Left ventricle myocardium inferior (tissue), 1 donor: Measurements from ENCODE around the gene CNGA3. TPM values are rescaled to one million over a fixed set of nuclear protein-coding genes. Genes with fewer than 3 reads are reported as not detected.

ENCODE experiments used
- DNase-seq: peaks from one replicate; pipeline ENCODE4 v3.0.0-alpha.2; 2020
- H3K27ac ChIP-seq: fragments of 200-600 bp; replicated peaks from 2 replicates; pipeline ENCODE4 v1.8.0; 2021
- H3K27me3 ChIP-seq: fragments of 200-600 bp; 2 replicates; pipeline ENCODE4 v1.8.0; 2021; ENCODE audit warnings: low read depth
- H3K36me3 ChIP-seq: fragments of 200-600 bp; 2 replicates; pipeline ENCODE4 v1.8.0; 2021
- H3K4me1 ChIP-seq: fragments of 200-600 bp; 2 replicates; pipeline ENCODE4 v1.8.0; 2021
- H3K4me3 ChIP-seq: fragments of 200-600 bp; 2 replicates; pipeline ENCODE4 v1.8.0; 2021; ENCODE audit warnings: mild to moderate bottlenecking, moderate library complexity
- H3K9me3 ChIP-seq: fragments of 200-600 bp; replicated peaks from 2 replicates; pipeline ENCODE4 v1.8.0; 2021
- intact Hi-C: fragments of 100-400 bp; cut with micrococcal nuclease; formaldehyde crosslinking; loops from one replicate; pipeline ENCODE4 v1.11.0; 2022
- total RNA-seq: library from RNA; stranded (reverse); fragmentation: NEBNext Ultra II Directional; extraction: Animal tissue kit (Norgen Biotek cat#: 25700); gene quantifications from one replicate; pipeline ENCODE4 v1.2.1, GENCODE V29; 2021
- TF ChIP-seq, protein P1 (sequence below): fragments of 200-600 bp; IDR thresholded peaks from 2 replicates; pipeline ENCODE4 v1.8.0; 2021; ENCODE audit warnings: antibody characterized with exemption, mild to moderate bottlenecking, borderline replicate concordance
- donor health status: DM: no; HTN: yes; CAD: no; lungs with severe emphysema.

CNGA3 gene
- total RNA-seq, 1 donor from 2014 or later, result not detected

GRCh38 chr2:98357849-98358248 is 11.6 kb downstream of the CNGA3 start:
- intact Hi-C loops, result no loop called here
- Histone ChIP-seq H3K27me3 (peaks cover 31% of the 10 kb centered on the region), H3K27ac (no peak overlapping the region), H3K4me1 (no peaks in the 10 kb centered on the region), H3K9me3 (peaks cover 7% of the 10 kb centered on the region), H3K36me3 (no peaks in the 10 kb centered on the region), H3K4me3 (no peak overlapping the region)
- no peak for DNase-seq
- TF ChIP-seq, protein P1, sequence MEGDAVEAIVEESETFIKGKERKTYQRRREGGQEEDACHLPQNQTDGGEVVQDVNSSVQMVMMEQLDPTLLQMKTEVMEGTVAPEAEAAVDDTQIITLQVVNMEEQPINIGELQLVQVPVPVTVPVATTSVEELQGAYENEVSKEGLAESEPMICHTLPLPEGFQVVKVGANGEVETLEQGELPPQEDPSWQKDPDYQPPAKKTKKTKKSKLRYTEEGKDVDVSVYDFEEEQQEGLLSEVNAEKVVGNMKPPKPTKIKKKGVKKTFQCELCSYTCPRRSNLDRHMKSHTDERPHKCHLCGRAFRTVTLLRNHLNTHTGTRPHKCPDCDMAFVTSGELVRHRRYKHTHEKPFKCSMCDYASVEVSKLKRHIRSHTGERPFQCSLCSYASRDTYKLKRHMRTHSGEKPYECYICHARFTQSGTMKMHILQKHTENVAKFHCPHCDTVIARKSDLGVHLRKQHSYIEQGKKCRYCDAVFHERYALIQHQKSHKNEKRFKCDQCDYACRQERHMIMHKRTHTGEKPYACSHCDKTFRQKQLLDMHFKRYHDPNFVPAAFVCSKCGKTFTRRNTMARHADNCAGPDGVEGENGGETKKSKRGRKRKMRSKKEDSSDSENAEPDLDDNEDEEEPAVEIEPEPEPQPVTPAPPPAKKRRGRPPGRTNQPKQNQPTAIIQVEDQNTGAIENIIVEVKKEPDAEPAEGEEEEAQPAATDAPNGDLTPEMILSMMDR, result no peak

GRCh38 chr2:98359986-98360385 is 13.7 kb downstream of the CNGA3 start:
- H3K27ac ChIP-seq, result no peak overlapping the region
- H3K27me3 ChIP-seq, result peaks cover 17% of the 10 kb centered on the region
- H3K4me1 ChIP-seq, result no peaks in the 10 kb centered on the region
- DNase-seq, result no peak
- intact Hi-C loops, result no loop called here
- TF ChIP-seq, protein P1, result no peak
- H3K9me3 ChIP-seq, result peaks cover 5% of the 10 kb centered on the region
- no peak overlapping the region for H3K4me3 ChIP-seq
- H3K36me3 ChIP-seq, result no peaks in the 10 kb centered on the region

- Histone ChIP-seq H3K27ac (no peak overlapping the region), H3K9me3 (peaks cover 18% of the 10 kb centered on the region), H3K4me3 (no peak overlapping the region), H3K36me3 (no peaks in the 10 kb centered on the region), H3K4me1 (no peaks in the 10 kb centered on the region), H3K27me3 (peaks cover 25% of the 10 kb centered on the region)
- TF ChIP-seq, protein P1, result no peak
- DNase-seq, result no peak
- intact Hi-C loops, result no loop called here
These were observed 21.5 kb downstream of the CNGA3 start for GRCh38 chr2:98367721-98368120.

- H3K9me3 ChIP-seq, result peaks cover 13% of the 10 kb centered on the region
- DNase-seq, result no peak
- peaks cover 35% of the 10 kb centered on the region for H3K27me3 ChIP-seq
- TF ChIP-seq, protein P1, result no peak
- no peak overlapping the region for H3K27ac ChIP-seq
- H3K4me1 ChIP-seq, result no peaks in the 10 kb centered on the region
- intact Hi-C loops, result no loop called here
- H3K4me3 ChIP-seq, result no peak overlapping the region
- no peaks in the 10 kb centered on the region for H3K36me3 ChIP-seq
These were observed 23.5 kb downstream of the CNGA3 start for GRCh38 chr2:98369710-98370239.

GRCh38 chr2:98372121-98372520 is 25.9 kb downstream of the CNGA3 start:
- Histone ChIP-seq H3K27me3 (peaks cover 45% of the 10 kb centered on the region), H3K9me3 (peaks cover 13% of the 10 kb centered on the region), H3K27ac (no peak overlapping the region), H3K4me3 (no peak overlapping the region), H3K4me1 (no peaks in the 10 kb centered on the region), H3K36me3 (no peaks in the 10 kb centered on the region)
- TF ChIP-seq, protein P1, result no peak
- intact Hi-C loops, result no loop called here
- no peak for DNase-seq
